Activated effector memory CD4-positive, alpha-beta T cell treated with anti-CD3 and anti-CD28 coated beads, Interleukin-2, amount 50 U/mL, for 16 hours (primary cell): ENCODE results near the gene MOGAT2.

Source experiments
- DNase-seq: peaks from one replicate; pipeline ENCODE4 v3.0.0-alpha.2; 2020

The MOGAT2 gene

GRCh38 chr11:75781831-75782230, 64.2 kb downstream of the MOGAT2 start:
- no peak for DNase-seq
